ENCODE data around the gene MBLAC1.

The MBLAC1 gene

GRCh38 chr7:100095704-100096103 lies 31.1 kb upstream of the MBLAC1 start:
- no peak for DNase-seq (ENCODE audit: low read depth in 2 of 2)

GRCh38 chr7:100098913-100099312 lies 27.9 kb upstream of the MBLAC1 start:
- DNase-seq (ENCODE audit: low read depth in 2 of 2), result no peak

GRCh38 chr7:100099452-100099851 lies 27.3 kb upstream of the MBLAC1 start:
- no peak for DNase-seq (ENCODE audit: low read depth in 2 of 2)

- DNase-seq (ENCODE audit: low read depth in 2 of 2), result peak; percentile 65 to 73
These were observed 26.2 kb upstream of the MBLAC1 start for GRCh38 chr7:100100420-100101015.

GRCh38 chr7:100101016-100101862 lies 25.5 kb upstream of the MBLAC1 start, which contains the start of the genes AP4M1 and MCM7:
AP4M1 (plus strand) TSS chr7:100101643; CDS start chr7:100101715, 72 bp downstream.
MCM7 (minus strand) TSS chr7:100101397; CDS start chr7:100101294, 103 bp downstream.
- DNase-seq (ENCODE audit: low read depth in 2 of 2), result peak; percentile 89 to 92

- DNase-seq (ENCODE audit: low read depth in 2 of 2), result no peak
These were observed 23.6 kb upstream of the MBLAC1 start for GRCh38 chr7:100102950-100103840.

- no peak for DNase-seq (ENCODE audit: low read depth in 2 of 2)
These were observed 21.2 kb upstream of the MBLAC1 start for GRCh38 chr7:100105534-100105933.

- DNase-seq (ENCODE audit: low read depth in 2 of 2), result no peak
These were observed 20.1 kb upstream of the MBLAC1 start for GRCh38 chr7:100106633-100107032.

- no peak for DNase-seq (ENCODE audit: low read depth in 2 of 2)
These were observed 19.5 kb upstream of the MBLAC1 start for GRCh38 chr7:100107125-100107737.

- no peak for DNase-seq (ENCODE audit: low read depth in 2 of 2)
These were observed 18.9 kb upstream of the MBLAC1 start for GRCh38 chr7:100107890-100108289.

GRCh38 chr7:100109521-100110163 lies 17.1 kb upstream of the MBLAC1 start:
- no peak for DNase-seq (ENCODE audit: low read depth in 2 of 2)

- no peak for DNase-seq (ENCODE audit: low read depth in 2 of 2)
These were observed 15.6 kb upstream of the MBLAC1 start for GRCh38 chr7:100111156-100111555.

- DNase-seq (ENCODE audit: low read depth in 2 of 2), result no peak
These were observed 14.9 kb upstream of the MBLAC1 start for GRCh38 chr7:100111914-100112313.

GRCh38 chr7:100115026-100115425 lies 11.7 kb upstream of the MBLAC1 start:
- DNase-seq (ENCODE audit: low read depth in 2 of 2), result no peak

GRCh38 chr7:100118388-100119071 lies 8.2 kb upstream of the MBLAC1 start:
- no peak for DNase-seq (ENCODE audit: low read depth in 2 of 2)

- DNase-seq (ENCODE audit: low read depth in 2 of 2), result peak; percentile 87 to 92
These were observed 7.4 kb upstream of the MBLAC1 start, which contains the start of the genes CNPY4 and TAF6 for GRCh38 chr7:100119072-100119969. CNPY4 (plus strand) TSS chr7:100119634; CDS start chr7:100119745, 111 bp downstream. TAF6 (minus strand) TSS chr7:100119358; CDS start chr7:100114209, 5,149 bp downstream.

- peak in 1 of 2 donors; percentile 49 for DNase-seq (ENCODE audit: low read depth in 2 of 2)
These were observed 6.6 kb upstream of the MBLAC1 start for GRCh38 chr7:100119970-100120732.

- DNase-seq (ENCODE audit: low read depth in 2 of 2), result no peak
These were observed 6.1 kb upstream of the MBLAC1 start for GRCh38 chr7:100120733-100121036.

GRCh38 chr7:100122067-100122466 lies 4.7 kb upstream of the MBLAC1 start:
- no peak for DNase-seq (ENCODE audit: low read depth in 2 of 2)

All from stimulated activated CD8-positive, alpha-beta memory T cell treated with anti-CD3 and anti-CD28 coated beads, Interleukin-2, amount 100 ng/mL, for 1 hour (primary cell).